Measurements from ENCODE around the gene EYA2.

GRCh38 chr20:47175493-47175892 lies 280.9 kb downstream of the EYA2 start:
- TF ChIP-seq CTCF (IDR thresholded peaks at IDR 0.05) (no peak), POLR2A (IDR thresholded peaks at IDR 0.05) (no peak)

All from adrenal gland (tissue), 5 donors.